Measurements from ENCODE around the gene MYH11.
"Not testable (repeated sequence)": the region's sequence is repeated elsewhere in the genome, so short reads cannot be mapped to it uniquely, and the experiment has no call there.

Gene MYH11

DNA sequence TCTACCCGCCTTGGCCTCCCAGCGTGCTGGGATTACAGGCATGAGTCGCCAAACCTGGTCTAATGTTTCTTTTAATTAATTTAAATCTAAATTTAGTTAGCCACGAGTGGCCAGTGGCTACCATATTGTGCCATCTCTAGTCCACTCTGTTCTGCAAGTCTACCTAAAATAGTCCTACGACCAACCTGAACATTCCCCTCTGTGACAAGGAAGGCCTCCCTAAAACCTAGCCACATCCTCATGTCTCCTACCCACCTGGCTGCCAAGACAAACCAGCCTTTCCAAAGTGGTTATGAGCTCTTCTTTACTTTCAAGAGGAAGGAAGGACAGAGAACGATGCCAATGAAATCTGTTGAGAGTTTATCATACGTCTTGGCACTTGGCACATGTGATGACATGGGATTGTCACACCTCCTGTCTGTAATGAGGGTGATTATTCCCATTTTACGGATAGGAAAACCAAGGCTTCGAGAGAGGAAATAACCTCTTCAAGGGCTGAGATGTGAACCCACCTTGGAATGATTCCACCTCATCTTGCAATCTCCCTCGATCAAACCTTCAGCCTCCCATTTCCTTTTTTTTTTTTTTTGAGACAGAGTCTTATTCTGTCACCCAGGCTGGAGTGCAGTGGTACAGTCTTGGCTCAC is 19.7 kb downstream of the MYH11 start:
- no peak for DNase-seq

DNA sequence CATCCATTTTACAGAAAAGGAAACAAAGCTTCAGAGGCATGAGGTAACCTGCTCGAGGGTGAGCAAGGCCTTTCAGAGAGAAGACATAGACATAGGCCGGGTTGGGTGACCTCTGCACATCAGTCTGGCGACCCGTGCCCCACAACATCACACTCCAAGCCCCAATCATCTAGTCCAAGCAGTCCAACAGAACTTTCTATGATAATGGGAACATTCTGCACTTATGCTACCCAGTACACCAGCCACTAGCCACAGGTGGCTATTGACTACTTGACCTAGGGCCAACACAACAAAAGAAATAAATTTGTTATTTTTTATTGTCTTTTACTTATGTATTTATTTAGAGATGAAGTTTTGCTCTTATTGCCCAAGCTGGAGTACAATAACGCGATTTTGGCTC is 20.8 kb downstream of the MYH11 start:
- DNase-seq = no peak

DNA sequence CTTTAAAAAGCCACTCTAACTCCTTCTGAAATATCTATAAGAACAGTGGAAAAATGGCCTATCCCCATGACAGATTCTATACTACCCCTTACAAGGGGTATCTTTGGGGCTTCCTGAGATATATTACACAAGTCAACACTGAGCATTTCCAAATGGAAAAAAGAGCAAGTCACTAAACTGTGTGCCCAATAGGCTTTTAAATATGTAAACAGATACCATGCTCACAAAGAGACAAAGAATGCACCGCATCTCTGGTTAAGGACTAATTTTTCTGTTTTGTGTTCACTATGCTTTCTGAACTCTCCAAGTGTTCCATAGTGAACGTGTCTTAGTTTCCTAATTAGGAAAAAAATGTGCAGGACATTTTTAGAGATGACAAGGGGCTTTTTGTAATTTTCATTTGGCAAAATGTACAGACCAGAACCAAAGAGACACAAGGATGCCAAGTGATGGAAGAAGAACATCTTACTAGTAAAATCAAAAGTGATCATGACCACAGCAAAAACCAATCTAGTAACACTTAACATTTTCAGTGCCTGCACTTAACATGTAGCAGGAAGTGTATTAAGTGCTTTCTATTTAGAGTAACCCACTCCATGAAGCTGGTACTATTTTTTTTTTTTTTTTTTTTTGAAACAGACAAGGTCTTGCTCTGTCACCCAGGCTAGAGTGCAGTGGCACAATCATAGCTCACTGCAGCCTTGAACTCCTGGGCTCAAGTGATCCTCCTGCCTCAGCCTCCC is 21.5 kb downstream of the MYH11 start:
- DNase-seq = no peak

DNA sequence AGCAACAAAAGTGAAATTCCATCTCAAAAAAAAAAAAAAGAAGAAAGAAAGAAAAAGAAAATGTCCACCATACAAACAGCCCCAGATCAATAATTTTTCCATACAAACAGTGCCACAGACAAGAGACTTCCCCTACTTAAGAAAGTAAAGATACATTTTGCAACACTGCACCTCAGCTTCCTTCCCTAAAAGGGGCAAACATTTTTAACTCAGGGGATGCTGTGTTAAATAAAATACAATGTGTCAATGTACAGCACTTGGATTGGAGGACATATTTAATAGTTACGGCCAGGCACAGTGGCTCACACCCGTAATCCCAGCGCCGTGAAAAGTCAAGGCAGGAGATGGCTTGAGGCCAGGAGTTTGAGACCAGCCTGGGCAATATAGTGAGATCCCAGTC is 22.3 kb downstream of the MYH11 start:
- DNase-seq = no peak

DNA sequence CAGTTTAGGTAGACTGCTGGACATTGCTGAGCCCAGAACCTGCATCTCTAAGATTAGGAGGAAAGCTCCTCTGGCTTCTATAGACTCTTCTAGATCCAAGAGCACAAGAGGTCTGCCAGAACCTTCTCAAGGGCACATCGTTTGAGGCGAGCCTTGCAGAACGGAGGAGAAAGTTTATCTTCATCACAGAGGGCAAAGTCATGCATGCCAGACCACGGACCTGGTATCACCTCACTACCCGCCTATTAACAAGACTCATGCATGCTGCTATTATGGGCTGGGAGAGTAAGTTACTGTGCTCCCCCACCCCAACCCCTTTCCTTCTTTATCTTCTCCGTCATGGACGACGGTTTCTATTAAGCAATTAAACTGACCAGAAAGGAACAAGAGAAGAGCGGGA is 23.3 kb downstream of the MYH11 start:
- DNase-seq = no peak

DNA sequence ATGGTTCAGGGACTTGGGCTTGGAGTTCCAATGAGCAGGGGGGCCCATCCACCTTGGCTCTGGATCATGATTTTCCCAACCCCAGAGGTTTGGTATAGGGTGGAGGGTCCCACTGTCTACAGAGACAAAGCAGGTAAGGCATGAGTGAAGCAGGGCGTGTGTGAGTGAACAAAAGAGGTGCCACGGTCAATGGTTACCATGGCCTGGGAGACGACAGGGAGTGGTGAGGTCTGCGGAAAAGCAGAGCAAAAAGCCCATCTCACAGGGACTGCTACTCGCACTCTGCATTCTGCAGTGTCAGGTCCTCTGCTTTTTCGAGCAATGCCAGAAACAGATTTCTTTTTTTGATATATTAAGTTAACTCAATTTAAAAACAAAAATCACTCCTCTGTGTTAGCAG is 24.6 kb downstream of the MYH11 start:
- DNase-seq = no peak

DNA sequence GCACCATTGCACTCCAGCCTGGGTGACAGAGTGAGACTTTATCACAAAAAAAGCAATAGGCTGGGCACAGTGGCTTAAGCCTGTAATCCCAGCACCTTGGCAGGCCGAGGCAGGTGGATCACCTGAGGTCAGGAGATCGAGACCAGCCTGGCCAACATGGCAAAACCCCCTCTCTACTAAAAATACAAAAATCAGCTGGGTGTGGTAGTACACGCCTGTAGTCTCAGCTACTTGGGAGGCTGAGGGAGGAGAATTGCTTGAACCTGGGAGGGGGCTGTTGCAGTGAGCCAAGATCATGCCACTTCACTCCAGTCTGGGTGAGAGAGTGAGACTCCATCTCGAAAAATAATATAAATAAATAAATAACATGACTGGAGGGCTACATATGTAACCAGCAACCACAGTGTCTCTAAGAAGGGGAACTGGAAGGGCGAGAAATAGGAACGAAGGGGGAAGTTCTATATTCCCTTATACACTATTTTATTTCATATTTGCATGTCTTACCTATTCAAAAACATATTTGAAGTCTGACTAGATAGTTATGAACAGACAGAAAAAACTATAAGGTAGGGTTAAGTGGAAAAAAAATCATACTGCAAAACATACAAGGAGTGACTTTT is 25.9 kb downstream of the MYH11 start:
- no peak for DNase-seq

DNA sequence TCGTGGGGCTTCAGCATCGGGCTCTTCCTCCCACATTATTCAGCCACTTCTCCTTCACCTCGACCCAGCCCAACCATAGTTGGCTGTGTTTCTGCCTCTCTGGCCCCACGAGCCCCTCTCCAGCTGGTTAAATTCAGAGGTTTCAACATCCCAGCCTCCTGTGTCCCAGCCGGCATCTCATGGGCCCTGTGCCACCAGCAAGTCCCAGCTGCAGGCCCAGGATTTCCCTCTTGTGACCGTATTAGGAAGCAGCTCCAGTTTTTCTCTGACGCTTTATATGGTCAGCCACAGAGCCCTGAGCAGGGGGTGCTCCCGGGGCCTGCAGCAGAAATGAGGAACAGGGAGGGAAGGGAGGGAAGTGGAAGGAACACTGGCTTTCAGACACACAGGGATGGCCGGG is 27.4 kb downstream of the MYH11 start:
- no peak for DNase-seq

DNA sequence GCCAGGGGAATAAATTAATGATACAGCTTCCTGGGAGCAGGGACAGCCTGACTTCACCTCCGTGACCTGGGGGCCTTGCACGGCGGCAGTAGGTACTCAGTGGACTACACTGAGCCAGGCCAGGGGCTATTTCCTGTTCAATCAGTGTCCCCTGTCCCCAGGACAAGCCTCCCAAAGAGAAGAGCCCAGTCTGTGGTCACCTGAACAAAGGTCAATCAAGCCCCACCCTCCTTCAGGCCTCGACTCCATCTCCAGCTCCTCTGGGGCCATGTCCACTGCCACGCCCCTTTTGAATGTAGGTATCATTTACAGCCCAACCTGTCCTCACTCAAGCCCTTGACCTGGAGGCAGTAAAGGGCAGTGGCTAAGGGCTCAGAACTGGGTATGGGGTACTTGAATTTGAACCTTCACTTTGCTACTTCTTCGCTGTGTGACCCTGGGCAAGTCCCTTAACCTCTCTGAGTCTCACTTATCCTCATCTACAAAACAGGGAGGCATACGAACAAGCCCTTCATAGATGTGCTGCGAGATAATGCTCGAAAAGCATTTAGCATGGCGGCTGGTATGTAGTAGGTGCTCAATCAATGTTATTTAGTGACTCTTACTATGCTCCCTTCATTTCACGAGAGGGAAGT is 29.0 kb downstream of the MYH11 start:
- DNase-seq = no peak

DNA sequence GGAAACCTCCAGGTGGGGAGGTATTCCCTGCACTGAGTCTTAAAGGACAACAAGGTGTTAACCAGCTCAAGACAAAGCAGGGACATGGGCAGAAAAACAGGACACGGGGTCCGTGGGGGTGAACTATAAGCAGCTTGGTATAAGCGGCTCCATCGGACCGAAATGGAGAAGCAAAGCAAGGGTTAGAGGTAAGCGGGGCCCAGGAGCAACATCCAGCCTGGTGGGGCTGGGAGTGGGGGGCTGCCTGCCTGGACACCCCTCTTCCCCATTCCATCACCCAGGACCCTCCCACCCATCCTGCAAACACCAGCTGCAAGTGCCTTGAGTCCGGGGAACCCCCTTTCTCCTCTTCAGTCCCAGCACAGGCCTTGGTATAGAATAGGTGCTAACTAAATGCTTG is 29.5 kb downstream of the MYH11 start:
- no peak for DNase-seq

DNA sequence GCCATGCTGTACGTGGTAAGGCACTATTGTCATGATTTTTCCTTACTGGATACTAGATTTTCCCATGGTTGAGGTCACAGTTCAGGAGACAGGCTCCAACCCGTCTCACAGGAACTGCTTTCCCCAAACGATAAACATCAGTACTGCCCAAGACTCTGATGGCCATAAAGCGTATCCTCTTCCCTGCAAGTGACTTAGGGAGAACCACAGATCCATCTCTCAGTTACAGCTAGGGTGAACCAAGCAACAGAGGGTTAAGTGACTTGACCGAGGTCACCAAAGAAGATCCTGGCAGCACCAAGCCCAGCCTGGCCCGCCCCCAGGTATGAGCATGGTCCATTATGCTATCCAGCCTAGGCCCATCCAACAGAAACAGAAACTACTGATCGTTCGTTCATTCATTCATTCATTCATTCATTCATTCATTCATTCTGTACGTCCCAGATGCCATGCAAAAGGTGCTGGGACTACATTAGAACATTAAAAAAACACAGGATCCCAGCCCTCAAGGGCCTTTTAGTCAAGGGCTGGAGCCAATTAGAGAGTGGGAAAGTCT is 31.0 kb downstream of the MYH11 start:
- DNase-seq = no peak

DNA sequence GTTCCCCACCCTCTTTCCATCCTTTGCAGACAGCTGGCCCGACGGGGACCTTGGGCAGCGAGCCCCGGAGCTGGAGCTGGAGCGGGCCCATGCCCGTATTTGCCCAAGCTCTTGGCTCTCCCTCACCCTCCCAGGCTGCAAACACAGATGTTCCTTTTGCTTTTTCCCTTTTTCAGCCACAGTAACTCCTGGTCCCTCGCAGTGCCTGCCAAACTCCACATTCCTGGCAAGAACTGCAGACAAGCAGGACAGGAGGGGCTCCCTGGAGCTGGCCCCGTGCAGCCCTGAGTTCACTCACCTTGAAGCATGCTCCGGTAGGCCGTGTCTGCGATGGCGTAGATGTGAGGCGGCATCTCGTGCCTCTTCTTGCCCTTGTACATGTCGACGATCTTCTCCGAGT is 33.9 kb downstream of the MYH11 start:
- no peak for DNase-seq

DNA sequence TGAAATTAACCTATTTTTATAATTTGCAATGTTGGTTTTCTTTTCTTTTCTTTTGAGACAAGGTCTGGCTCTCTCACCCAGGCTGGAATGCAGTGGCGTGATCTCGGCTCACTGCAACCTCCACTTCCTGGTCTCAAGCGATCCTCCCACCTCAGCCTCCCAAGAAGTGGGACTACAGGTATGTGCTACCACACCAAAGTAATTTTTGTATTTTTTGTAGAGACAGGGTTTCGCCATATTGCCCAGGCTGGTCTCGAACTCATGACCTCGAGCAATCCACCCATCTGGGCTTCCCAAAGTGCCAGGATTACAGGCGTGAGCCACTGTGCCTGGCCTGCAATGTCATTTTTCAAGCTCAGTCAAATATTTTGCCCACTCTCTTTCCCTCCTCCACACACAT is 36.0 kb downstream of the MYH11 start:
- no peak for DNase-seq

DNA sequence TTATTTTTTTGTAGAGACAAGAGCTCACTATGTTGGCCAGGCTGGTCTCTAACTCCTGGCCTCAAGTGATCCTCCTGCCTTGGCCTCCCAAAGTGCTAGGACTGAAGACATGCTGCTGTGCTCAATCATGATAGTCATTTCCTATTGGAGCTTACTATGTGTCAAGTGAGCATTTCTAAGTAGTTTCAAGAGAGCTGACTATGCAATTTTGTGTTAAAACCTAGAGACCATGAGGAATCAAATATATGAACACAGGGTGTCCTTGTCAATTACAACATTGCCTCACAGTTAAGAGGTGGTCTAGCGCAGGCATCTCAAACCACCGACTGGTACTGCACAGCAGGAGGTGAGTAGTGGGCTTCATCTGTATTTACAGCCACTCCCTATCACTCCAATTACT is 37.8 kb downstream of the MYH11 start:
- DNase-seq = no peak

DNA sequence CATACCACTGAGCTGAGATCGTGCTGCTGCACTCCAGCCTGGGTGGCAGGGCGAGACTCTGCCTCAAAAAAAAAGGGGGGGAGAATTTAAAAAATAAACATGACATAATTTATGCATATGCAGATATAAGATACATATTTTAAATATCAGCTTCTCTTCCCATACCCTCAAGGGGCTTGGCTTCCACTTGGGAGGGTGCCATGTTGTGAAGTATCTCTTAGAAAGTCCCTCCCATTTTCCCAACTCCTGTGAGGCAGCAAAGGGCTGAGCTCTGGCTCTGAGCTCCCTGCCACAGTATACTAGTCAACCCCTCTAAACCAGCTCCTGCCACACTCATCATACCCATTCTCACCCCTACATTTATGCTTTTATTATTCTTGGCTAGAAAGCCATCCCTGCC is 39.4 kb downstream of the MYH11 start:
- DNase-seq = no peak

DNA sequence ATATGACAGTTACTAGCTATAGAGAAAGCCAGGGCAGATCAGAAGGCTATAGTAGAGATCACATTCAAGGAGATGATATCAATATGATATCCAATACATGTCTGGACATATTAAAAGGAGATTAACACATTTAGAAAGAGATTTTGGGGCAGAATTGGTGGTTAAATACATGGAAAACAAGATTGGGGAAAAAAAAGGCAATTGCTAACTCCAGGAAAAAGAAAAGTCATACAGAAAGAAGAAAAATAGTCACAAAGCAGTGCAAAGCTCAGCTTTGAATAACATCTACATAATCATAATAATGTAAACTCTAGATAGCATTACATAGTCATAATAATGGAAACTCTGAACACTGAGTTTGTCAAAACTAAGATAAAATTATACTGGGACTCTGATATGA is 40.6 kb downstream of the MYH11 start:
- no peak for DNase-seq

DNA sequence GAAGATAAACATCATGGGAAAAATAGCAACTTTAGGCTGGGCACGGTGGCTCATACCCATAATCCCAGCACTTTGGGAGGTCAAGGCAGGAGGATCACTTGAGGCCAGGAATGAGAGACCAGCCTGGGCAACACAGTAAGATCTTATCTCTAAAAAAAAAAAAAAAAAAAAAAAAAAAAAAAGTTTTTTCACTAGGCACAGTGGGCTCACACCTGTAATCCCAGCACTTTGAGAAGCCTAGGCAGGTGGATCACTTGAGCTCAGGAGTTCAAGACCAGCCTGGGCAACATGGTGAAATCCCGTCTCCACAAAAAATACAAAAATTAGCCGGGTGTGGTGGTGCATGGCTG is 44.5 kb downstream of the MYH11 start:
- not testable (repeated sequence) for DNase-seq

DNA sequence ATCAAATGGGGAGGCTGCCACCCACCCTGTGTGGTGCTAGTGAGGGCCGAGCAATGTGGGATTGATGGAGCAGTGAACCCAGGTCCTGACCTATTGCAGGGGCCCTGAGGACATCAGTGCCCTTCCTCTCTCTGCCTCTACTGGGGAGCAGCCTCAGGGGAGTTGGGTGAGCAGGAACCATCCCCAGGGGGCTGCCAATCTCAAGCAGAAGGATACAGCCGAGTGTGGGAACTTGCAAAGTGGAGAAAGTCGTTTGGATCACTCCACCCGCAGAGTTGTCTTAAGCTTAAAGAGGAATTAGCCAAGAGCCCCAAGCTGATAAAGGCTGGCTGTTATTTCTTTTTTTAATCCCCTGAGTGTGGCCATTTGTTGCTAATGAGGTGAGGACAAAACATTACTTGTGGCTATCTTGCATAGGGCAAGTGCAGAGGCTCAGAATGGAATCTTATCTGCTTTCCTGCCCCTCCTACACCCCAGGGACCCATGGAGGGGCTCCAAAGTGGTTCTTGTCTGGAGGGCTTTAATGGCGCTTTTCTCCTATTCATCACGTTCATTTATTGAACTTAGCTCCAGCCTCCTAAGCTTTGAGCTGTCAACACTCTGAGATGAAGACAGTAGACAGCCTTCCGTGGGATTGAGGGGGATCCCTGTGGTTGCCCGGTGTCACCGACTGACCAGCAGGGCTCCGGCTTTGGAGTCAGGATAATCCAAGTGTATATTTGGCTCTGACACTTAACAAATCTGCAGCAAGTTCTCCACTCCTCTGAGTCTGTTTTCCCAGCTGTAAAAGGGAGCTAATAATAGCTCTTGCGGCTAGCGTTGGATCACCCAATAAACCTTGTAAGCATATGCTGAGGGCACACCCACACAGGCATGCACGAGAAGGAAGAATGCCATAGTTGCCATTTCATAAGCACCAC is 45.1 kb downstream of the MYH11 start:
- DNase-seq = no peak

DNA sequence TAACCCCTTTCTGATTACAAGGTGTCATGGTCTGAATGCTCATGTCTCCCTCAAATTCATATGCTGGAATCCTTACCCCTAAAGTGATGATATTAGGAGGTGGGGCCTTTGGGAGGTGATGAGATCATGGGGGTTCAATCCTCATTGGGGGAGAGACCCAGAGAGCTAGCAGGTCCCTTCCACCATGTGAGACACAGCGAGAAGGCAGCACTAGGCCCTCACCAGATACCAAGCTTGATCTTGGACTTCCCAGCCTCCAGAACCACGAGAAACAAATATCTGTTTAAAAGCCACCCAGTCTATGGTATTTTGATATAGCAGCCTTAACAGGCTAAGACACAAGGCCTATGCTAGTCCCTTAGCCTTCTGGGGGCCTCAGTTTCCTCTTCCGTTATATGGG is 45.9 kb downstream of the MYH11 start:
- DNase-seq = no peak

DNA sequence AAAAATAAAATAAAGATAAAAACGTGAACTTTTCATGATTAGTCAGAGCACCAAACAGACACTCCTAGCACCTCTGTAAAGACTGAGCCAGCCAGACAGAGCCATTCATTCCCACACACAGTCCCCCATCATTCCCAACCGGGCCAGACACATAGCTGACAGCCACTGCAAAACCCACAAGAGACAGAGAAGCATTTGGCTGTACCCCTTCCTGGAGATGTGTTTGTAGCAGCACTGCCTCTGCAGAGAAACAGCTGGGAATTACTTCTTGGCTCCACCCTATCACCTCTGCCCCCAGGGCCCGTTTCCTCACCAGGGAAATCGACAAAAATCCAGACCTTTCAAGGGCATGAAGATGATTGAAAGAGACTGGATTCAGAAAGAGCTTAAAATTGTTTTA is 46.4 kb downstream of the MYH11 start:
- DNase-seq = no peak

DNA sequence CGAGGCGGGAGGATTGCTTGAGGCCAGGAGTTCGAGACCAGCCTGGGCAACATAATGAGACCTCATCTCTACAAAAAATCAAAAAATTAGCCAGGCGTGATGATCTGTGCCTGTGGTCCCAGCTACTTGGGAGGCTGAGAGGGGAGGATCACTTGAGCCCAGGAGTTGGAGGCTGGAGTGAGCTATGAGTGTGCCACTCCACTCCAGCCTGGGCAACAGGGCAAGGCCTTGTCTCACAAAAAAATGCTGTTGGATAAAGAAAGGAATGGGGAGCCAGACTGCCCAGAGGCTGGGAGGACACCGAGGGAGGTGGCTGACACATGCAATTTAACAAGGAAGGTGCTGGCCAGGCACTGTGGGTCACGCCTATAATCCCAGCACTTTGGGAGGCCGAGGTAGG is 47.5 kb downstream of the MYH11 start:
- DNase-seq = not testable (repeated sequence)

DNA sequence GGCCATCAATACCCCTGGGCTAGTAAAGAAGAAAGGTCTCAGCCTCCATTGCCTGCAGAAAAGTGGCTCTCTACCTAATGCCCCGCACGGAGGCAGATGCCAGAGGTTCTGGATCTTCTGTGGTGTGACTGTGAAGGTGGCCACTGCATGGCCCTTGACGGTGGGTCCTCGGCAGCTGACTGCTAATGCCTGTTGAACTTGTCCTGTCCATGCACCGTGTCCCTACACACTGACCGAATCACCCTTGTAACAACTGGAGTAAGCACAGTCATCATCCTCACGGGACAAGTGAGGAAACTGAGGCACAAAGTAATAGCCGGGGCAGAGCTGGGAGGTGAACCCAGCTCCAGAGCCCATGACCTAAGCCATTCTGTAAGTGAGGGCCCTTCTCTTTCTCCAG is 48.8 kb downstream of the MYH11 start:
- DNase-seq = no peak

DNA sequence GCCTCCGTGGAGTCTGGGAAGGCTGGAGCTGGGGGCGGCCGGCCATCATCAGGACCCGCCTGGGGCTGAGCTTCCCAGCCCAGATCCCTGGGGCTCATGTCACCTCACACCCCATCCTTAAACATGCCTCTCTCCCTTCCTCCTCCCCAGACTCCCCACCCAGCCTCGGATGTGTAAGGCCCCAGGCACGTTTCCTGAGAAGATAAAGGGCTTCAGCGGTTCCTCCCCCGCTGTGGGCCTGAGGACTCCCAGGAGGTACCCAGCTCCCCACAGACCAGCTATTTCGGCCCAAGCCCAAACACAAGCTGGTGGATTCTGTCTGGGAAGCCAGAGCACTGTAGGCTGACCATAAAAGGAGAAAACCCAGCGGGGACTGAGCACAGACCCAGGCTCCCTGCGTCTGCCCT is 49.2 kb downstream of the MYH11 start:
- no peak for DNase-seq
